Activated CD4-positive, alpha-beta T cell treated with anti-CD3 and anti-CD28 coated beads for 4 hours (primary cell): ENCODE results near the gene MRPS11.
"Not testable (repeated sequence)": the region's sequence is repeated elsewhere in the genome, so short reads cannot be mapped to it uniquely, and the experiment has no call there.

Source experiments
- DNase-seq, 2 donors: peaks; one replicate each; pipeline ENCODE4 v3.0.0-alpha.2; 2020

The MRPS11 gene

GRCh38 chr15:88497109-88497765 lies 29.7 kb downstream of the MRPS11 start:
- DNase-seq, result no peak

GRCh38 chr15:88498996-88499395 lies 31.5 kb downstream of the MRPS11 start:
- DNase-seq, result no peak

DNA sequence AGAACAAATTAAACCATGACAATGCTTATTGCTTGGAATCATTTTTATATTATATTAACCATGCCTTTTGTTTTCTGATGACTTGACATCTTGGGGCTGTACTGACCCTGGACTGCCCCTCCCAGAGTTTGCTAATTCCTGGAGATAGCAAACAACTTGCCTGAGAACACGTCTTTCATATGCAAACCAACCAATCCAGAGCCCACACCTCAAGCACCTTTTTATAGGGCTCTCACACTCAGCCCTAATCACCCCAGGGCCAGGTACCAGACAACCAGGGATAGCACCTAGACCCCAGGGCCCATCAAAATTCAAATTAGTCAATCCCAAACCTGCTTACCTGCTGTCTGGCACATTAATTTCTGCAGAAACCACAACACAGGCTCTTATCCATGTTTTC lies 36.9 kb downstream of the MRPS11 start:
- no peak for DNase-seq

- no peak for DNase-seq
Observed at GRCh38 chr15:88505721-88506120, 38.2 kb downstream of the MRPS11 start.

GRCh38 chr15:88506628-88507027 lies 39.1 kb downstream of the MRPS11 start:
- no peak for DNase-seq

DNA sequence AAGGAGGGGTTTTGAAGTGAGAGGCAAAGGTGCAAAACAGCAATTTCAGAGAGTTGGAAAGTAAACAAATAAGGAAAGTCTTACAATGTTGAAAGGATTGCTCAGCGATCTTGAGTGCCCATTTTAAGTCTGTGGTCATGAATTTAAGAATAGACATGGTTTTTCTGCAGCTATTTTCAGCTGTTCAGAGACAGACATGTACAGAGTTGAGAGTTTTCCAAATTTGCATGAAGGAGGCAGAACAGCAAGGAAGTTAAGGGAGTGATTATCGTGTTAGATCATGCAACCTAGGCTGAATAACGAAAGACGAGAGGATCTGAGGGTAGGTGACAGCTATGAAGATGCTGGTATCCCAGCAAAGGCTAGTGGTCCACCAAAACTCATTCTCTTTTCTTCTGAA lies 41.8 kb downstream of the MRPS11 start:
- DNase-seq, result no peak

DNA sequence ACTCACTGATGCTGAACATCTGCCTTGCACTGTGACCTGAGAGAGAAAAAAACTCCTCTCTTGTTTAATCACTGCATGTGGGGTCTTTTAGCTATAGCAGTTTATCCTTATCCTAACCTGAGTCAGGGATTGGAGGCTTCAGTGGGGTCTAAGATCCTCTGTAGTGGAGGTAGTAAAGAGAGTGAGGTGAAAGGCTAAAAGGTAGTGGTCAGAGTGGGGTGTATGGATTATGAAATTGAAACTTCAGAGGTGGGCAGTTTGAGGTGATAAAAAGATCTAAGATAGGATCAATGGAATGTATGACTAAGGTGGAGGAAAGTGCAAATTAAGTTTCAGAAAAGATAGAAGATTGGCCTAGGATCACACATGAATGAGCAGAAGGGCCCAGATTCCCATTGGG lies 42.5 kb downstream of the MRPS11 start:
- no peak for DNase-seq

DNA sequence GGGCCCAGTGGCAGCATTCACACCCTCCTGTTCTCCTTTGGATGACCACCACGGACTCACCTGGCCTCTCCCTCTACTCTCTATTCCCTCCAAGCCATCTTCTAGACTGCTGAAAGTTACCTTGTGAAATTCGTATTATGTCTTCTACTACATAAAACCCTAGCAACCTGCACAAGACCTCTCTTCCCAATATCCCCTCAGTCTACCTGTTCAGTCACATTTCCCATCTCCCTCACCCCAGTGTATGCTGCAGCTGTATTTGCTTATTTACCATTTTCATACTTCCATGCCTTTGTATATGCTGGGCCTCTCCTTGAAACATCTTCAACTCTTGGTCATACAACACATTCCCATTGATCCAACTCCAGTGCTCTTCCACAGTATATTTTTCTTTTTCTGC lies 43.7 kb downstream of the MRPS11 start:
- no peak for DNase-seq

- no peak for DNase-seq
Observed at GRCh38 chr15:88512078-88512477, 44.6 kb downstream of the MRPS11 start.

- no peak for DNase-seq
Observed at GRCh38 chr15:88512601-88513000, 45.1 kb downstream of the MRPS11 start.

DNA sequence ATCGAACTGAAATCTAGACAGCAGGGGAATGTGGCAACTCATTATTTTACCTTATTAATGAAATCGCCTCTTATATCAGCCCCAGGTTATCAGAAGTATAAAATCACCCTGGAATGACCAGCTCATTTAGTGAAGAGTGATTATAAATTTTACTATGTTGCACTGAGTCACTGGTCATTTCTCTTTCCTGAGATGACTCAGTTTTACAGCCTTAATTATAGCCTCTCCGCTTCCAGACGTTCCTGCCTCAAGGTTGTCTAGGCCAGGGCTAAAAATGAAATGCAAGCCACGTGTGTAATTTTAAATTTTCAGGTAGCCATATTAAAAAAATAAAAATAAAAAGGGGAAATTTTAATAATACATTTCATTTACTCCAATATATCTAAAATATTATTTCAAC lies 45.7 kb downstream of the MRPS11 start:
- DNase-seq, result no peak

DNA sequence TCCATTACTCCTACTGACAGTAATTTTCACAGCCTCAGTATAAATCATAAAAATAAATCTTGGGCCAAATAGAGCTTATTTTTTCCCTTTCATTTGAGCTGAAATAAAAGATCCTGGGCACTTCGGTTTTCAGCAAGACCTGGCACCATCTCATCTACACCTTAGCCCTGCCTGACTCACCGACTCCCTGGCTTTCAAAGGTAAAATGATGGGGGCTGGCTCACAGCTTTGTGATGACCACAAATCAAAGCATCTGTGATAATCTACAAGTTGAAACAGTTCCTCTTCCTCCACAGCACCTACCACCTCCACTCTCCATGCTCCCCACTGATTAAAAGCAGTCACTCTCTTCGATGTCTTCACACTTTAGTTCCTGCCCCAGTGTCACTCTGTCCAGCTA lies 51.4 kb downstream of the MRPS11 start:
- no peak for DNase-seq

DNA sequence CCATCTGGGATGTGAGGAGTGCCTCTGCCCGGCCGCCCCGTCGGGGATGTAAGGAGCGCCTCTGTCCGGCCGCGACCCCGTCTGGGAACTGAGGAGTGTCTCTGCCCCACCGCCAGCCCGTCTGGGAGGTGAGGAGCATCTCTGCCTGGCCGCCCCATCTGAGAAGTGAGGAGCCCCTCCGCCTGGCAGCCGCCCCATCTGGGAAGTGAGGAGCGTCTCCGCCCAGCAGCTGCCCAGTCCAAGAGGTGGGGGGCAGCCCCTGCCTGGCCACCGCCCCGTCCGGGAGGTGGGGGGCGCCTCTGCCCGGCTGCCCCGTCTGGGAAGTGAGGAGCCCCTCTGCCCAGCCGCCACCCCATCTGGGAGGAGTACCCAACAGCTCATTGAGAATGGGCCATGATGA lies 56.6 kb downstream of the MRPS11 start:
- DNase-seq, result not testable (repeated sequence)

GRCh38 chr15:88525418-88525817 lies 57.9 kb downstream of the MRPS11 start:
- DNase-seq, result no peak

DNA sequence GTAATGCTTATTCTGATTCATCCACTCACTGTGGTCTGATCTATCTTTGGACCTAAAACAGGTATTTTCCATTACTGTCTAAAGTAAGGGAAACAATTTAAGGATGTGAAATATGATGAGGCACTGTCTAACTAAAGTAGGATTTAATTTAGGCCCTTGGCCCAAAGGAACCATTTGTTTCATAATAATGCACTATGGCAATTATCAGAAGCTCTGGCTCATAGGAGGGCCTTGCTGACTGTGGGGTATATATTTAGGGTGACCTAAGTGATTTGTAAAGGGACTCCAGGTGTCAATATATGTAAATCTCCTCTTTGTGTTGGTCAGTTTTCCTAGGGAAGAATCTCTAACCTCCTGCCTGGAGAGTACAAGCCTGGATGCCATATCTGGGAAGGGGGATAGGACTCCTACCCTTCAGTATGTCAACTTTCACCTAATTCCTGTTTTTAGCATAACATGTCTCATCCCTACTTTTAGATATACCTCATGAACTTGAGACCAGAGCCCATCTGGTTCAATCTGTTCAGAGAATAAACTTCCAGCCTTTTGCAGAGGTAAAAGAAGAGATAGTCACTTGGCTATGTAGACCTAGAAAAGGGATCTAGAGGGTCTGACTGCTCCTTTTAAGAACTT lies 58.9 kb downstream of the MRPS11 start:
- DNase-seq, result no peak

DNA sequence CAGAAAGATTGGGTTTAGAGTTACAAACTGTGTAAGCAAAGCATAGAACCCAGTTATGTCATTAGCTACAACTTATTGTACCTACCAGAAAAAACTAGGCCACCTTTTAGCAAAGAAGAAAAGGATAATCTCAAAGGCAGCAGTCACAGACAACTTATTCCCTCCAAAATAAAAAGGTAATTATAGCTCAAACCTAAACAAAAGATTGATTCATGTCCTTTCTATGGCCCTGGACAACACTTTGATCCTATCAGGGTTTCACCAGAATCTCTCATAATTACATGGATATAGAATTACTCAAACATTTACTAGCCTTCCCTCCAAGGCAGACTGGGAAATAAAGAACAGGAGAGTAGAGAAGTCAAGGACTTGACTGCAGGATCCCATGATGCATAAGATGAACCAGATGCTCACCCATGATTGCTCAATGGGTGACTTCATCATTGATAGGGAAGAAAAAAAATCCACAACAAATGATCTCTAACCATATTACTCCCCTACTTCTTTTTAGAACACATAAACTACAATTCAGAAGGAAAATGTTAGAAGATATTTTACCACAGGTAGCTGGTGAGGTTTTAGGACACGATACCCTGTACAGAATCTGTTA lies 61.6 kb downstream of the MRPS11 start:
- no peak for DNase-seq
